H1 (cell line): ENCODE data around the gene POLR2M. TPM values are rescaled to one million over a fixed set of nuclear protein-coding genes. Genes with fewer than 3 reads are reported as not detected.

Experiments used
- CTCF ChIA-PET: fragments of 300-600 bp; sonication (Branson Sonifier 250); formaldehyde crosslinking; loops from one replicate; lab custom pipeline; 2021; ENCODE audit not compliant: partially characterized antibody; lab: Charles Lee
- POLR2A ChIA-PET: fragments of 300-600 bp; sonication (Branson Sonifier 250); formaldehyde crosslinking; loops from one replicate; lab custom pipeline; 2021; ENCODE audit warnings: inconsistent platforms; ENCODE audit not compliant: partially characterized antibody; lab: Charles Lee
- DNase-seq, 2 experiments: peaks; one replicate each; pipeline versions ENCODE4 v3.0.0 to v3.0.0-alpha.2; 2010 to 2022; ENCODE audit warnings: low spot score in 2 of 2, low read depth in 1 of 2, mixed read lengths in 1 of 2
- FAIRE-seq: peaks from 2 replicates; lab custom pipeline; 2011; peaks lifted over from hg19 to GRCh38; lab: Jason Lieb, UNC
- H2AFZ ChIP-seq: 2 replicates; pipeline ENCODE4 v1.8.1; 2012; ENCODE audit warnings: low read length, inconsistent platforms
- H2AK5ac ChIP-seq: 2 replicates; pipeline ENCODE4 v1.6.1; 2013; ENCODE audit warnings: low read depth, low read length
- H2BK120ac ChIP-seq: replicated peaks from 2 replicates; pipeline ENCODE3; 2013; ENCODE audit warnings: low read depth, low read length, inconsistent platforms
- H2BK12ac ChIP-seq: 2 replicates; pipeline ENCODE4 v1.6.1; 2013; ENCODE audit warnings: low read depth, low read length
- H2BK15ac ChIP-seq: 2 replicates; pipeline ENCODE4 v1.6.1; 2013; ENCODE audit warnings: low read length
- H2BK20ac ChIP-seq: 2 replicates; pipeline ENCODE4 v1.6.1; 2013; ENCODE audit warnings: low read length
- H2BK5ac ChIP-seq: 2 replicates; pipeline ENCODE4 v1.6.1; 2013; ENCODE audit warnings: low read depth, low read length
- H3K14ac ChIP-seq: 2 replicates; pipeline ENCODE4 v1.6.1; 2013; ENCODE audit warnings: inconsistent platforms; ENCODE audit not compliant: insufficient read length
- H3K18ac ChIP-seq: 2 replicates; pipeline ENCODE4 v1.6.1; 2013; ENCODE audit warnings: low read length; ENCODE audit errors: extremely low read depth
- H3K23ac ChIP-seq: 2 replicates; pipeline ENCODE4 v1.6.1; 2013; ENCODE audit warnings: inconsistent platforms; ENCODE audit not compliant: insufficient read length
- H3K23me2 ChIP-seq: 2 replicates; pipeline ENCODE4 v1.6.1; 2013; ENCODE audit warnings: low read depth, low read length
- H3K27ac ChIP-seq: 2 replicates; pipeline ENCODE4 v1.6.1; 2011; ENCODE audit warnings: low read depth, low read length, inconsistent platforms
- H3K27me3 ChIP-seq, 4 experiments: replicated peaks in 1 of 4; 1 replicate in 1 of 4; 2 replicates in 3 of 4; pipeline versions ENCODE4 v1.6.1 to v1.8.1; 2011 to 2013; ENCODE audit warnings: low read length in 3 of 4, mild to moderate bottlenecking in 3 of 4, inconsistent platforms in 2 of 4, mixed read lengths in 2 of 4, moderate library complexity in 1 of 4; ENCODE audit not compliant: control insufficient read depth in 3 of 4, insufficient read depth in 3 of 4; ENCODE audit errors: extremely low read depth in 1 of 4
- H3K36me3 ChIP-seq, 4 experiments: 2 replicates each; pipeline versions ENCODE4 v1.6.1 to v1.8.1; 2011 to 2013; ENCODE audit warnings: mild to moderate bottlenecking in 4 of 4, low read length in 3 of 4, moderate library complexity in 2 of 4, control low read depth in 1 of 4, inconsistent platforms in 1 of 4; ENCODE audit not compliant: insufficient read depth in 4 of 4, control insufficient read depth in 2 of 4
- H3K4ac ChIP-seq: replicated peaks from 2 replicates; pipeline ENCODE3; 2013; ENCODE audit warnings: low read length, low read depth, mixed read lengths, inconsistent platforms; ENCODE audit not compliant: insufficient read length
- H3K4me1 ChIP-seq, 4 experiments: replicated peaks in 1 of 4; 1 replicate in 1 of 4; 2 replicates in 3 of 4; pipeline versions ENCODE4 v1.6.1 to v1.8.1; 2011 to 2013; ENCODE audit warnings: low read length in 3 of 4, inconsistent platforms in 2 of 4, mixed read lengths in 1 of 4; ENCODE audit not compliant: insufficient read depth in 4 of 4, control insufficient read depth in 3 of 4
- H3K4me2 ChIP-seq, 2 experiments: 2 replicates each; pipeline versions ENCODE4 v1.6.1 to v1.8.1; 2011 to 2013; ENCODE audit warnings: low read depth in 2 of 2, low read length in 2 of 2, control low read depth in 1 of 2, inconsistent platforms in 1 of 2, mild to moderate bottlenecking in 1 of 2; ENCODE audit not compliant: insufficient read depth in 1 of 2
- H3K4me3 ChIP-seq, 4 experiments: fragments of 200-600, 300-600 bp in 1 of 4; sonication (generic), shearing (Covaris generic), sonication (Bioruptor Twin) in 1 of 4; 2 replicates each; pipeline versions ENCODE4 v1.5.1 to v1.8.1; 2011 to 2016; ENCODE audit warnings: low read length in 4 of 4, low read depth in 3 of 4, control low read depth in 2 of 4, inconsistent platforms in 2 of 4, mild to moderate bottlenecking in 2 of 4, mixed read lengths in 1 of 4, moderate library complexity in 1 of 4; ENCODE audit not compliant: insufficient read depth in 2 of 4; ENCODE audit errors: extremely low read depth in 1 of 4
- H3K56ac ChIP-seq: replicated peaks from 2 replicates; pipeline ENCODE3; 2013; ENCODE audit warnings: low read depth, mild to moderate bottlenecking, mixed read lengths, low read length, inconsistent platforms; ENCODE audit not compliant: insufficient read length
- H3K79me1 ChIP-seq: 2 replicates; pipeline ENCODE4 v1.6.1; 2013; ENCODE audit warnings: low read depth, low read length, control low read depth
- H3K79me2 ChIP-seq, 2 experiments: 2 replicates each; pipeline versions ENCODE4 v1.6.1 to v1.8.1; 2012 to 2013; ENCODE audit warnings: low read length in 2 of 2, mild to moderate bottlenecking in 2 of 2, inconsistent platforms in 1 of 2; ENCODE audit not compliant: insufficient read depth in 2 of 2, control insufficient read depth in 1 of 2
- H3K9ac ChIP-seq, 4 experiments: replicated peaks in 1 of 4; 1 replicate in 1 of 4; 2 replicates in 3 of 4; pipeline versions ENCODE4 v1.6.1 to v1.8.1; 2011 to 2013; ENCODE audit warnings: low read depth in 3 of 4, low read length in 3 of 4, control low read depth in 2 of 4, mild to moderate bottlenecking in 2 of 4, moderate library complexity in 2 of 4, inconsistent platforms in 1 of 4; ENCODE audit errors: extremely low read depth in 1 of 4
- H3K9me3 ChIP-seq, 2 experiments: 2 replicates each; pipeline versions ENCODE4 v1.6.1 to v1.8.1; 2012 to 2013; ENCODE audit warnings: mild to moderate bottlenecking in 2 of 2, moderate library complexity in 2 of 2, control low read depth in 1 of 2, inconsistent platforms in 1 of 2, low read depth in 1 of 2, low read length in 1 of 2, mixed read lengths in 1 of 2; ENCODE audit not compliant: insufficient read depth in 2 of 2
- H4K20me1 ChIP-seq, 2 experiments: replicated peaks in 1 of 2; 2 replicates each; pipeline versions ENCODE3 to v1.8.1; 2011 to 2013; ENCODE audit warnings: inconsistent platforms in 2 of 2, low read length in 2 of 2, mild to moderate bottlenecking in 1 of 2; ENCODE audit not compliant: insufficient read depth in 2 of 2, control insufficient read depth in 1 of 2
- H4K5ac ChIP-seq: 2 replicates; pipeline ENCODE4 v1.6.1; 2013; ENCODE audit warnings: low read length, low read depth, mixed read lengths, inconsistent platforms; ENCODE audit not compliant: insufficient read length
- H4K8ac ChIP-seq: 2 replicates; pipeline ENCODE4 v1.8.0; 2013; ENCODE audit warnings: mild to moderate bottlenecking, moderate library complexity, low read length, inconsistent platforms; ENCODE audit not compliant: insufficient read depth; ENCODE audit errors: extremely low read depth
- H4K91ac ChIP-seq: replicated peaks from 2 replicates; pipeline ENCODE3; 2013; ENCODE audit warnings: low read length, mixed read lengths, inconsistent platforms; ENCODE audit not compliant: insufficient read length
- HDAC2 ChIP-seq, 2 experiments: fragments of 300-600 bp in 1 of 2; sonication (generic) in 1 of 2; IDR thresholded peaks; 2 replicates each; pipeline ENCODE4 v1.6.1; 2011 to 2012; ENCODE audit warnings: low read depth in 2 of 2, low read length in 2 of 2, mild to moderate bottlenecking in 2 of 2, moderate library complexity in 2 of 2, borderline replicate concordance in 1 of 2, inconsistent platforms in 1 of 2
- KDM5A ChIP-seq: fragments of 200-600 bp; IDR thresholded peaks from 2 replicates; pipeline ENCODE4 v1.7.1; 2012; ENCODE audit warnings: mild to moderate bottlenecking, low read length, inconsistent platforms, mixed read lengths
- NRF1 ChIP-seq: IDR thresholded peaks from 2 replicates; pipeline ENCODE4 v1.6.1; 2011; ENCODE audit warnings: mild to moderate bottlenecking, low read depth, low read length, improper control_type of control experiment
- POLR2AphosphoS5 ChIP-seq: IDR thresholded peaks from 2 replicates; pipeline ENCODE4 v1.6.1; 2011; ENCODE audit warnings: low read depth, low read length
- RBBP5 ChIP-seq: IDR thresholded peaks from 2 replicates; pipeline ENCODE4 v1.7.1; 2012; ENCODE audit warnings: low read depth, mild to moderate bottlenecking, inconsistent platforms, low read length, moderate library complexity, borderline replicate concordance
- RNF2 ChIP-seq: fragments of 200-900, 300-1000 bp; sonication (generic); IDR thresholded peaks from 2 replicates; pipeline ENCODE4 v1.7.1; 2016; ENCODE audit warnings: borderline replicate concordance, low read depth, mild to moderate bottlenecking, antibody characterized with exemption, low read length; ENCODE audit not compliant: poor library complexity, severe bottlenecking; ENCODE audit errors: missing control alignments
- SIRT6 ChIP-seq: IDR thresholded peaks from one replicate; pipeline ENCODE4 v1.7.1; 2012; ENCODE audit warnings: low read length, inconsistent platforms
- TBP ChIP-seq: IDR thresholded peaks from 2 replicates; pipeline ENCODE4 v1.6.1; 2011; ENCODE audit warnings: low read depth, low read length, improper control_type of control experiment
- TCF12 ChIP-seq: IDR thresholded peaks from 2 replicates; pipeline ENCODE4 v1.6.1; 2011; ENCODE audit warnings: low read depth, mild to moderate bottlenecking, low read length
- WGBS, 2 experiments: shearing (Covaris generic) in 1 of 2; methylation state at CpG; one replicate each; pipeline versions ENCODE4 v1.1.6 to v1.1.7; 2013 to 2015; ENCODE audit warnings: low lambda C conversion rate in 2 of 2, mixed read lengths in 2 of 2, inconsistent platforms in 1 of 2, low coverage in 1 of 2, missing lambda C conversion rate in 1 of 2; ENCODE audit not compliant: insufficient replicate concordance in 2 of 2, insufficient coverage in 1 of 2, insufficient read length in 1 of 2; ENCODE audit errors: extremely low coverage in 1 of 2, missing lambda C conversion rate in 1 of 2; 5-methylcytosine and 5-hydroxymethylcytosine counted together
- polyA plus RNA-seq, 7 experiments: library from polyadenylated mRNA; depleted of rRNA in 3 of 7; stranded (reverse) in 5 of 7; unstranded in 2 of 7; fragments of >200 nt in 5 of 7; fragments of 200-250 nt in 2 of 7; gene quantifications; 1 replicate in 5 of 7; 2 replicates in 1 of 7; 4 replicates in 1 of 7; pipeline versions ENCODE4 v1.2.1 to v1.2.3, GENCODE V29; 2011 to 2013; ENCODE audit warnings: missing spikeins in 2 of 7, mixed read lengths in 2 of 7
- total RNA-seq: library from RNA; stranded (reverse); fragmentation: NEBNext Ultra II Directional; extraction: Animal tissue kit (Norgen Biotek cat#: 25700); gene quantifications from 2 replicates; pipeline ENCODE4 v1.2.1, GENCODE V29; 2021
- TF ChIP-seq, protein P1 (sequence below): IDR thresholded peaks from 2 replicates; pipeline ENCODE4 v1.6.1; 2012; ENCODE audit warnings: inconsistent platforms

POLR2M gene
- total and polyA plus RNA-seq, 2 of the 8 experiments (the other 6 are each of a cell fraction or from before 2014, with no cell fraction given) = 32.7 to 55.1 TPM

DNA sequence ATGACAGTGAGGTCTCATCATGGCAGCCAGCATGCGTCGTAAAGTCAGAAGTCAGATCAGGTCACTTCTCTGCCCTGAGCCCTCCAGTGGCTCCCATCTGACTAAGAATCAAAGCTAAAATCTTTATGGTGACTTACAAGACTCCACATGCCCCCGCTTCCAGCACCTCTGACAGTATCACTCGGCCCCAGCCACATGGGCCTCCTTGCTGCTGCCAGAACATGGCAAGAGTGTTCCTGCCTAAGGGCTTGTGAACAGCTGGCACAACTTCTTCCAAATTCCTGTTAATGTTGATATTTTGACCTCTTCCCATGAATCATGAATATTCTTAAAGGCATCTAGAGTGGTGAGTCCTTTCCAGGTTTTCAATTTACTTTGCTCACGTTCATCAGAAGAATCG lies 20.5 kb downstream of the POLR2M start:
- Histone ChIP-seq H2AK5ac (no peak overlapping the region), H3K23me2 (peaks cover 2% of the 10 kb centered on the region; the same call in 1 of the 2 replicates), H2BK5ac (no peak overlapping the region), H3K27ac (no peak overlapping the region), H3K9me3 (no peaks in the 10 kb centered on the region), H3K9ac (no peak overlapping the region)
- DNase-seq = no peak
- FAIRE-seq = no peak
- CTCF ChIA-PET = interaction anchor here (0.6 to 27.9 kb wide), 2 partner anchors 140 to 1040 kb away, joined by 4 to 530 read pairs; no protein-coding TSS in a partner anchor
- TF ChIP-seq NRF1 (no peak), POLR2AphosphoS5 (no peak), SIRT6 (no peak), HDAC2 (IDR thresholded peaks at IDR 0.05; ENCODE audit: borderline replicate concordance in 1 of 2, low read depth in 2 of 2, low read length in 2 of 2) (no peak), TBP (no peak), KDM5A (no peak), RBBP5 (no peak), TCF12 (no peak), RNF2 (no peak)
- TF ChIP-seq, protein P1, sequence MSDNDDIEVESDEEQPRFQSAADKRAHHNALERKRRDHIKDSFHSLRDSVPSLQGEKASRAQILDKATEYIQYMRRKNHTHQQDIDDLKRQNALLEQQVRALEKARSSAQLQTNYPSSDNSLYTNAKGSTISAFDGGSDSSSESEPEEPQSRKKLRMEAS = no peak
- TF ChIP-seq, all 59 proteins: peak for 0
- Histone ChIP-seq H4K5ac (no peak overlapping the region), H3K23ac (no peak overlapping the region), H2BK12ac (no peak overlapping the region), H2BK120ac (no peak overlapping the region), H2BK15ac (no peak overlapping the region), H3K18ac (no peak overlapping the region), H3K79me2 (no peaks in the 10 kb centered on the region), H2AFZ (no peak overlapping the region), H4K8ac (no peak overlapping the region), H3K27me3 (no peaks in the 10 kb centered on the region), H3K36me3 (no peaks in the 10 kb centered on the region), H3K4me2 (no peak overlapping the region), H3K4ac (no peak overlapping the region), H3K79me1 (no peaks in the 10 kb centered on the region), H2BK20ac (no peak overlapping the region), H4K91ac (no peak overlapping the region), H3K14ac (no peak overlapping the region), H3K4me3 (no peak overlapping the region), H4K20me1 (no peaks in the 10 kb centered on the region), H3K56ac (no peak overlapping the region), H3K4me1 (peaks cover 0 to 5% (median 0%) of the 10 kb centered on the region in 4 experiments; a peak in 1 of 7 replicates)
- WGBS, 2 experiments = 92% methylated on average over 6 of the region's 6 CpGs; no CpG with 5 or more reads in 1 of the 2 experiments
- POLR2A ChIA-PET = no interaction called here
